Measurements from ENCODE around the gene ASPRV1. TPM values are rescaled to one million over a fixed set of nuclear protein-coding genes. Genes with fewer than 3 reads are reported as not detected.

Gene ASPRV1
- total RNA-seq, 1 donor from 2014 or later, result 1.9 TPM

- intact Hi-C loops (cut with DNase I), result loop anchor here (10.0 kb wide), 1 partner anchor 227 kb away; no protein-coding TSS in a partner anchor
- no peak for DNase-seq
- Histone ChIP-seq H3K27me3 (ENCODE audit: low read depth) (no peaks in the 10 kb centered on the region), H3K36me3 (peaks cover 42% of the 10 kb centered on the region), H3K4me1 (peaks cover 35% of the 10 kb centered on the region), H3K27ac (peak overlapping the region; percentile 56), H3K4me3 (peak overlapping the region; percentile 80), H3K9me3 (no peaks in the 10 kb centered on the region)
- no peak for ATAC-seq
- no peak for TF ChIP-seq CTCF (IDR thresholded peaks at IDR 0.05)
Measured at GRCh38 chr2:69917852-69918251, 43.6 kb downstream of the ASPRV1 start.

GRCh38 chr2:69916106-69916505 lies 45.3 kb downstream of the ASPRV1 start:
- H3K9me3 ChIP-seq, result no peaks in the 10 kb centered on the region
- no peak for ATAC-seq
- peaks cover 35% of the 10 kb centered on the region for H3K4me1 ChIP-seq
- no peak for TF ChIP-seq CTCF (IDR thresholded peaks at IDR 0.05)
- peaks cover 27% of the 10 kb centered on the region for H3K36me3 ChIP-seq
- H3K4me3 ChIP-seq, result peak overlapping the region; percentile 80
- DNase-seq, result no peak
- intact Hi-C loops (cut with DNase I), result loop anchor here (10.0 kb wide), 1 partner anchor 229 kb away; no protein-coding TSS in a partner anchor
- no peaks in the 10 kb centered on the region for H3K27me3 ChIP-seq (ENCODE audit: low read depth)
- peak overlapping the region; percentile 91 for H3K27ac ChIP-seq

- DNase-seq (peak; percentile 59), ATAC-seq (peak; percentile 0)
- TF ChIP-seq CTCF (IDR thresholded peaks at IDR 0.05), result no peak
- Histone ChIP-seq H3K4me3 (peak within 1 kb of the TSS; percentile 80), H3K4me1 (peaks cover 35% of the 10 kb centered on the region), H3K27ac (peak within 1 kb of the TSS; percentile 94), H3K36me3 (peaks cover 26% of the 10 kb centered on the region), H3K9me3 (no peaks in the 10 kb centered on the region), H3K27me3 (ENCODE audit: low read depth) (no peaks in the 10 kb centered on the region)
- intact Hi-C loops (cut with DNase I), result loop anchor here (10.0 kb wide), 1 partner anchor 230 kb away; no protein-coding TSS in a partner anchor
Measured at GRCh38 chr2:69914950-69915945, 46.2 kb downstream of the ASPRV1 start, which contains the start of gene MXD1. Gene MXD1, plus strand, starts transcription at chr2:69915109. Its CDS starts 222 bp downstream, at chr2:69915331.

GRCh38 chr2:69914164-69914949 lies 47.1 kb downstream of the ASPRV1 start:
- H3K36me3 ChIP-seq, result peaks cover 34% of the 10 kb centered on the region
- no peaks in the 10 kb centered on the region for H3K27me3 ChIP-seq (ENCODE audit: low read depth)
- intact Hi-C loops (cut with DNase I), result loop anchor here (10.0 kb wide), 1 partner anchor 230 kb away; no protein-coding TSS in a partner anchor
- peak overlapping the region; percentile 80 for H3K4me3 ChIP-seq
- peaks cover 35% of the 10 kb centered on the region for H3K4me1 ChIP-seq
- peak overlapping the region; percentile 94 for H3K27ac ChIP-seq
- peak; percentile 96 to 97 for ATAC-seq
- no peaks in the 10 kb centered on the region for H3K9me3 ChIP-seq
- TF ChIP-seq CTCF (IDR thresholded peaks at IDR 0.05), result peak; percentile 43
- DNase-seq, result peak; percentile 100

GRCh38 chr2:69911985-69912563 lies 49.4 kb downstream of the ASPRV1 start:
- ATAC-seq (no peak), DNase-seq (no peak)
- Histone ChIP-seq H3K27ac (no peak overlapping the region), H3K9me3 (no peaks in the 10 kb centered on the region), H3K4me1 (peaks cover 32% of the 10 kb centered on the region), H3K4me3 (no peak overlapping the region), H3K36me3 (peaks cover 41% of the 10 kb centered on the region), H3K27me3 (ENCODE audit: low read depth) (no peaks in the 10 kb centered on the region)
- TF ChIP-seq CTCF (IDR thresholded peaks at IDR 0.05), result peak; percentile 58
- intact Hi-C loops (cut with DNase I), result loop anchor here (10.0 kb wide), 1 partner anchor 233 kb away; no protein-coding TSS in a partner anchor

All from lower lobe of right lung (tissue), 2 donors.